GM12878 (cell line): Measurements from ENCODE around the gene SLC25A11. TPM values are rescaled to one million over a fixed set of nuclear protein-coding genes. Genes with fewer than 3 reads are reported as not detected.

ENCODE experiments used
- ATAC-seq: fragments of 200-7000 bp; cut with Tn5 transposase; 3 replicates; pipeline ENCODE4 v1.9.1; 2020; ENCODE audit warnings: mild to moderate bottlenecking, moderate library complexity
- BruUV-seq: library from RNA; stranded (reverse); fragments of 400-500 nt; replicated peaks from 2 replicates; lab custom pipeline; 2021; lab: Mats Ljungman, UMichigan
- CTCF ChIA-PET: fragments of 300-600 bp; sonication (Branson Sonifier 250); formaldehyde crosslinking; extraction: SDS; loops from one replicate; lab custom pipeline; 2021; ENCODE audit warnings: inconsistent platforms; lab: Yijun Ruan, JAX
- POLR2A ChIA-PET: fragments of 350-600 bp; formaldehyde crosslinking; extraction: SDS; loops from one replicate; lab custom pipeline; 2021; ENCODE audit warnings: inconsistent platforms; lab: Charles Lee
- RAD21 ChIA-PET: fragments of 300-600 bp; sonication (Branson Sonifier 250); formaldehyde crosslinking; loops from one replicate; lab custom pipeline; 2023; ENCODE audit warnings: antibody characterized with exemption; ENCODE audit not compliant: unreplicated experiment; lab: Charles Lee
- SMC1A ChIA-PET: fragments of 300-600 bp; sonication (Branson Sonifier 250); formaldehyde crosslinking; loops from one replicate; lab custom pipeline; 2023; ENCODE audit not compliant: unreplicated experiment, uncharacterized antibody; lab: Charles Lee
- DNase-seq: peaks from one replicate; pipeline ENCODE4 v3.0.0-alpha.2; 2011; ENCODE audit warnings: low read depth, low spot score
- FAIRE-seq: peaks from 3 replicates; lab custom pipeline; 2011; peaks lifted over from hg19 to GRCh38; lab: Jason Lieb, UNC
- H2AFZ ChIP-seq: 2 replicates; pipeline ENCODE4 v1.6.0; 2011; ENCODE audit warnings: low read depth, low read length, control low read depth; ENCODE audit not compliant: control insufficient read depth
- H3K27ac ChIP-seq: 2 replicates; pipeline ENCODE4 v1.5.1; 2011; ENCODE audit warnings: control low read depth; ENCODE audit not compliant: control insufficient read depth, insufficient read depth
- H3K27me3 ChIP-seq, 2 experiments: replicated peaks in 1 of 2; 2 replicates each; pipeline versions ENCODE4 v1.6.0 to v1.6.1; 2011; ENCODE audit warnings: low read length in 1 of 2; ENCODE audit not compliant: control insufficient read depth in 2 of 2, insufficient read depth in 2 of 2
- H3K36me3 ChIP-seq, 2 experiments: 2 replicates each; pipeline ENCODE4 v1.5.1; 2011; ENCODE audit warnings: low read length in 1 of 2; ENCODE audit not compliant: control insufficient read depth in 2 of 2, insufficient read depth in 2 of 2
- H3K4me1 ChIP-seq: 2 replicates; pipeline ENCODE4 v1.6.1; 2011; ENCODE audit warnings: mild to moderate bottlenecking, low read length, moderate library complexity, mixed read lengths; ENCODE audit not compliant: control insufficient read depth, insufficient read depth
- H3K4me2 ChIP-seq: 2 replicates; pipeline ENCODE4 v1.6.0; 2011; ENCODE audit warnings: control low read depth; ENCODE audit not compliant: control insufficient read depth, insufficient read depth
- H3K4me3 ChIP-seq: fragments of 200-600 bp; sonication (generic); 2 replicates; pipeline ENCODE4 v1.5.1; 2016
- H3K79me2 ChIP-seq: 2 replicates; pipeline ENCODE4 v1.6.0; 2011; ENCODE audit warnings: low read length; ENCODE audit not compliant: control insufficient read depth, insufficient read depth
- H3K9ac ChIP-seq: 2 replicates; pipeline ENCODE4 v1.8.0; 2011; ENCODE audit warnings: low read length, control low read depth, mixed read lengths; ENCODE audit not compliant: control insufficient read depth, insufficient read depth
- H3K9me3 ChIP-seq: replicated peaks from 3 replicates; pipeline ENCODE4 v1.5.1; 2011; ENCODE audit warnings: mild to moderate bottlenecking, low read length; ENCODE audit not compliant: control insufficient read depth, insufficient read depth
- H4K20me1 ChIP-seq: 2 replicates; pipeline ENCODE4 v1.6.0; 2011; ENCODE audit not compliant: control insufficient read depth, insufficient read depth
- CBX5 ChIP-seq: sonication (generic); IDR thresholded peaks from 2 replicates; pipeline ENCODE4 v1.6.1; 2016; ENCODE audit warnings: low read depth, moderate library complexity, mild to moderate bottlenecking, inconsistent platforms
- HCFC1 ChIP-seq: fragments of 150-350 bp; IDR thresholded peaks from 2 replicates; pipeline ENCODE4 v1.6.1; 2014; ENCODE audit warnings: low read length
- NR2F1 ChIP-seq: fragments of 450-650 bp; conservative IDR thresholded peaks from 2 replicates; pipeline ENCODE4 v1.6.1; 2017; ENCODE audit warnings: mild to moderate bottlenecking
- SREBF1 ChIP-seq: IDR thresholded peaks from 2 replicates; pipeline ENCODE4 v1.6.1; 2012; ENCODE audit warnings: mild to moderate bottlenecking, low read length
- WGBS: methylation state at CpG from one replicate; pipeline ENCODE4 v1.1.6; 2016; ENCODE audit warnings: low lambda C conversion rate; ENCODE audit not compliant: insufficient replicate concordance, insufficient coverage; ENCODE audit errors: missing lambda C conversion rate; 5-methylcytosine and 5-hydroxymethylcytosine counted together
- in situ Hi-C: fragments of 300-500 bp; cut with MboI; formaldehyde crosslinking; loops from 9 replicates; pipeline ENCODE4 v1.14.3; 2018; ENCODE audit warnings: mixed read lengths
- intact Hi-C: fragments of 100-400 bp; cut with micrococcal nuclease; formaldehyde crosslinking; loops from one replicate; pipeline ENCODE4 v1.14.2; 2022; ENCODE audit not compliant: unreplicated experiment
- polyA plus RNA-seq, 11 experiments: library from polyadenylated mRNA; depleted of rRNA in 4 of 11; unstranded in 6 of 11; stranded (reverse) in 5 of 11; fragments of >200 nt; fragmentation: Nextera tagmentation in 4 of 11; fragmentation: Illumina TruSeq in 1 of 11; extraction: Ambion mirVana in 4 of 11; extraction: Trizol in 1 of 11; gene quantifications; 1 replicate in 1 of 11; 2 replicates in 10 of 11; pipeline versions ENCODE4 v1.2.1 to v1.2.3, GENCODE V29; 2011 to 2016; ENCODE audit warnings: inconsistent platforms in 2 of 11, missing spikeins in 2 of 11, low read depth in 1 of 11
- total RNA-seq, 4 experiments: library from RNA; depleted of rRNA in 3 of 4; stranded (reverse); fragments of >200 nt in 3 of 4; fragmentation: Illumina TruSeq in 1 of 4; extraction: Trizol in 1 of 4; gene quantifications; 2 replicates each; pipeline versions ENCODE4 v1.2.1 to v1.2.3, GENCODE V29; 2013 to 2021
- TF ChIP-seq, protein P1 (sequence below): fragments of 450-650 bp; formaldehyde crosslinking; IDR thresholded peaks from 2 replicates; pipeline ENCODE4 v1.4.0; 2022; ENCODE audit warnings: mild to moderate bottlenecking, moderate library complexity

SLC25A11 gene
- total and polyA plus RNA-seq, 10 of the 15 experiments (the other 5 are each of a cell fraction or from before 2014, with no cell fraction given): 5.8 to 142 (median 65.0) TPM

DNA sequence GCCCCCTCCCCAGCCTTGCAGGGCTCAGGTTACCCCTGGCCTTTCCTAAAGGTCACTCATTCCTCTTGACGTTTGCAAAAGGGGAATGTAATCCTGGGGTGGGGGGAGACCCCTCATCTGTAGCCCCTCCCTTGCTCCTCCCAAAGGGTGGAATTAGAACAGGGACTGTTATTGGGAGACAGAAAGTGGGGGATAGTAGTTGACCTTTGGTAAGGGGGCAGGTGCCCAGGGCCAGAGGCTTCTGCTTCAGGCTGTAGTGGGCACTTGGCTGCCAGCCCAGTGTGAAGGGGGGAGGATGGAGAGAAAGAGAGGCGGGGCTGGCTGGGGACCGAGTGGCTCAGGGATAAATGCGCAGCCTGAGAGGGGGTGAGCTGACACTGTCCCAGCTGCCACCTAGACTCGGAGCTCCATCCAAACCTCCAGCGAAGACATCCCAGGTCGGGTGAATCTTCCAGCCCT lies 10.9 kb upstream of the SLC25A11 start, which contains the start of gene ENO3:
TSS of gene ENO3 (plus strand) at position 374 of the 459 bp plus-strand sequence. CDS start 711 bp downstream, outside the sequence.
- CTCF ChIA-PET: interaction anchor here (1.6 to 3.4 kb wide), 5 partner anchors 12 to 111 kb away, joined by 4 to 23 read pairs (median 8); partner anchors contain the start of genes RNF167, SLC25A11 and SPAG7
- Histone ChIP-seq H3K4me1 (peaks cover 17% of the 10 kb centered on the region), H4K20me1 (peaks cover 5% of the 10 kb centered on the region; the same call in 1 of the 2 replicates), H3K27me3 (no peaks in the 10 kb centered on the region), H3K9me3 (no peaks in the 10 kb centered on the region), H3K4me3 (peak within 1 kb of the TSS; percentile 72), H2AFZ (peak within 1 kb of the TSS; percentile 72), H3K4me2 (peak within 1 kb of the TSS; percentile 93), H3K79me2 (peaks cover 40% of the 10 kb centered on the region), H3K36me3 (peaks cover 8 to 9% of the 10 kb centered on the region in 2 experiments), H3K27ac (peak within 1 kb of the TSS; percentile 85), H3K9ac (peak within 1 kb of the TSS; percentile 97)
- ATAC-seq: no peak
- BruUV-seq: no TSS peak
- SMC1A ChIA-PET: interaction anchor here (1.0 to 3.4 kb wide), 3 partner anchors 11 to 16 kb away, joined by 3 to 24 read pairs (median 12); partner anchors contain the start of genes RNF167, SLC25A11 and SPAG7
- DNase-seq: no peak
- TF ChIP-seq NR2F1: peak; percentile 41; the same call in 1 of the 2 replicates
- no peak for TF ChIP-seq CBX5
- no peak for TF ChIP-seq HCFC1
- no peak for TF ChIP-seq SREBF1
- TF ChIP-seq, protein P1, sequence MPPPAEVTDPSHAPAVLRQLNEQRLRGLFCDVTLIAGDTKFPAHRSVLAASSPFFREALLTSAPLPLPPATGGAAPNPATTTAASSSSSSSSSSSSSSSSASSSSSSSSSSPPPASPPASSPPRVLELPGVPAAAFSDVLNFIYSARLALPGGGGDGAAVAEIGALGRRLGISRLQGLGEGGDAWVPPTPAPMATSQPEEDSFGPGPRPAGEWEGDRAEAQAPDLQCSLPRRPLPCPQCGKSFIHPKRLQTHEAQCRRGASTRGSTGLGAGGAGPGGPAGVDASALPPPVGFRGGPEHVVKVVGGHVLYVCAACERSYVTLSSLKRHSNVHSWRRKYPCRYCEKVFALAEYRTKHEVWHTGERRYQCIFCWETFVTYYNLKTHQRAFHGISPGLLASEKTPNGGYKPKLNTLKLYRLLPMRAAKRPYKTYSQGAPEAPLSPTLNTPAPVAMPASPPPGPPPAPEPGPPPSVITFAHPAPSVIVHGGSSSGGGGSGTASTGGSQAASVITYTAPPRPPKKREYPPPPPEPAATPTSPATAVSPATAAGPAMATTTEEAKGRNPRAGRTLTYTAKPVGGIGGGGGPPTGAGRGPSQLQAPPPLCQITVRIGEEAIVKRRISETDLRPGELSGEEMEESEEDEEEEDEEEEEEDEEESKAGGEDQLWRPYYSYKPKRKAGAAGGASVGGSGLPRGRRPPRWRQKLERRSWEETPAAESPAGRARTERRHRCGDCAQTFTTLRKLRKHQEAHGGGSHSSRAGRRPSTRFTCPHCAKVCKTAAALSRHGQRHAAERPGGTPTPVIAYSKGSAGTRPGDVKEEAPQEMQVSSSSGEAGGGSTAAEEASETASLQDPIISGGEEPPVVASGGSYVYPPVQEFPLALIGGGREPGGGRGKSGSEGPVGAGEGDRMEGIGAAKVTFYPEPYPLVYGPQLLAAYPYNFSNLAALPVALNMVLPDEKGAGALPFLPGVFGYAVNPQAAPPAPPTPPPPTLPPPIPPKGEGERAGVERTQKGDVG: no peak
- WGBS: 24% methylated on average over 7 of the region's 7 CpGs
- FAIRE-seq: no peak
- in situ Hi-C loops: no loop called here
- POLR2A ChIA-PET: interaction anchor here (0.7 to 17.5 kb wide), 6 partner anchors 9 to 333 kb away, joined by 3 to 272 read pairs (median 4); partner anchors contain the start of genes RNF167, SLC25A11 and SPAG7
- RAD21 ChIA-PET: interaction anchor here (2.0 to 9.8 kb wide), 2 partner anchors 10 to 15 kb away, joined by 7 to 73 read pairs; partner anchors contain the start of genes RNF167, SLC25A11 and SPAG7
- intact Hi-C loops: no loop called here
